ENCODE results near the gene OR52H1. TPM values are rescaled to one million over a fixed set of nuclear protein-coding genes. Genes with fewer than 3 reads are reported as not detected.

Gene OR52H1
- total and polyA plus RNA-seq, 9 of the 15 experiments (the other 6 are each of a cell fraction or from before 2014, with no cell fraction given): 0.15 TPM; not detected in 8

DNA sequence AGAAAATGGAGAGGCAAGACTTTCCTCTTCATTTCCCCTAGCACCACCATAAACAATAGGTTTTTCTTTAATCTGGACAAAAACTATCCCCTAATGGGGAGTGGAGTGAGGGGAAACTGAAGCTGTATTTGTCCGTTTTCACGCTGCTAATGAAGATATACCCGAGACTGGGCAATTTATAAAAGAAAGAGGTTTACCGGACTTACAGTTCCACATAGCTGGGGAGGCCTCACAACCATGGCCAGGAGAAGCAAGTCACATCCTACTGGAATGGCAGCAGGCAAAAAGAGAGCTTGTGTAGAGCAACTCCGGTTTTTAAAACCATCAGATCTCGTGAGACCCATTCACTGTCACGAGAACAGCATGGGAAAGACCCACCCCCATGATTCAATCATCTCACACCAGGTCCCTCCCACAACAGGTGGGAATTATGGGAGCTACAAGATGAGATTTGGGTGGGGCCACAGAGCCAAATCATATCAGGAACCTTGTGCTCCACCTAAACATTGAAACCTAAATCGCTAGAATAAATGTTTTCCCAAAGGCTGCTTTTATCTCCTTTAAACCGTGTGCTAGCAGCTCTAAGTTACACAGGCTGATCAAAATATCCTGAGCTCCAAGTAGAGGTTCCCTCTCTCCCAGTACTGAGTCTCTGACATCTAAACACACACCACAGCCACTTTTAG is 42.8 kb downstream of the OR52H1 start (continued):
- TF ChIP-seq, protein P1, sequence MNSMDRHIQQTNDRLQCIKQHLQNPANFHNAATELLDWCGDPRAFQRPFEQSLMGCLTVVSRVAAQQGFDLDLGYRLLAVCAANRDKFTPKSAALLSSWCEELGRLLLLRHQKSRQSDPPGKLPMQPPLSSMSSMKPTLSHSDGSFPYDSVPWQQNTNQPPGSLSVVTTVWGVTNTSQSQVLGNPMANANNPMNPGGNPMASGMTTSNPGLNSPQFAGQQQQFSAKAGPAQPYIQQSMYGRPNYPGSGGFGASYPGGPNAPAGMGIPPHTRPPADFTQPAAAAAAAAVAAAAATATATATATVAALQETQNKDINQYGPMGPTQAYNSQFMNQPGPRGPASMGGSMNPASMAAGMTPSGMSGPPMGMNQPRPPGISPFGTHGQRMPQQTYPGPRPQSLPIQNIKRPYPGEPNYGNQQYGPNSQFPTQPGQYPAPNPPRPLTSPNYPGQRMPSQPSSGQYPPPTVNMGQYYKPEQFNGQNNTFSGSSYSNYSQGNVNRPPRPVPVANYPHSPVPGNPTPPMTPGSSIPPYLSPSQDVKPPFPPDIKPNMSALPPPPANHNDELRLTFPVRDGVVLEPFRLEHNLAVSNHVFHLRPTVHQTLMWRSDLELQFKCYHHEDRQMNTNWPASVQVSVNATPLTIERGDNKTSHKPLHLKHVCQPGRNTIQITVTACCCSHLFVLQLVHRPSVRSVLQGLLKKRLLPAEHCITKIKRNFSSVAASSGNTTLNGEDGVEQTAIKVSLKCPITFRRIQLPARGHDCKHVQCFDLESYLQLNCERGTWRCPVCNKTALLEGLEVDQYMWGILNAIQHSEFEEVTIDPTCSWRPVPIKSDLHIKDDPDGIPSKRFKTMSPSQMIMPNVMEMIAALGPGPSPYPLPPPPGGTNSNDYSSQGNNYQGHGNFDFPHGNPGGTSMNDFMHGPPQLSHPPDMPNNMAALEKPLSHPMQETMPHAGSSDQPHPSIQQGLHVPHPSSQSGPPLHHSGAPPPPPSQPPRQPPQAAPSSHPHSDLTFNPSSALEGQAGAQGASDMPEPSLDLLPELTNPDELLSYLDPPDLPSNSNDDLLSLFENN (IDR thresholded peaks at IDR 0.05; ENCODE audit: low read depth in 2 of 2, low read length in 2 of 2): 0 out of 4 replicates have a peak, but pooled peaks of 1 of the 2 experiments have one; percentile 56
- peak in 1 of 2 experiments; percentile 93; a peak in 2 of 4 replicates for TF ChIP-seq NONO (IDR thresholded peaks at IDR 0.05; ENCODE audit: low read depth in 2 of 2, low read length in 1 of 2)
- TF ChIP-seq HCFC1 (IDR thresholded peaks at IDR 0.05; ENCODE audit: low read depth, low read length): peak; percentile 39
- peak; percentile 90 for TF ChIP-seq TAF7 (tag; IDR thresholded peaks at IDR 0.05)
- peak; percentile 28; the same call in 1 of the 2 replicates for TF ChIP-seq SIN3B (IDR thresholded peaks at IDR 0.05; ENCODE audit: low read depth)
- peak; percentile 44 for TF ChIP-seq NCOR1 (IDR thresholded peaks at IDR 0.05)
- peak; percentile 67 for TF ChIP-seq MYC (IDR thresholded peaks at IDR 0.05; ENCODE audit: low read depth, low read length)
- no peak for TF ChIP-seq MYC (CRISPR knock-in tag; IDR thresholded peaks at IDR 0.05; ENCODE audit: borderline replicate concordance, low read depth)
- TF ChIP-seq, protein P2, sequence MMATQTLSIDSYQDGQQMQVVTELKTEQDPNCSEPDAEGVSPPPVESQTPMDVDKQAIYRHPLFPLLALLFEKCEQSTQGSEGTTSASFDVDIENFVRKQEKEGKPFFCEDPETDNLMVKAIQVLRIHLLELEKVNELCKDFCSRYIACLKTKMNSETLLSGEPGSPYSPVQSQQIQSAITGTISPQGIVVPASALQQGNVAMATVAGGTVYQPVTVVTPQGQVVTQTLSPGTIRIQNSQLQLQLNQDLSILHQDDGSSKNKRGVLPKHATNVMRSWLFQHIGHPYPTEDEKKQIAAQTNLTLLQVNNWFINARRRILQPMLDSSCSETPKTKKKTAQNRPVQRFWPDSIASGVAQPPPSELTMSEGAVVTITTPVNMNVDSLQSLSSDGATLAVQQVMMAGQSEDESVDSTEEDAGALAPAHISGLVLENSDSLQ (IDR thresholded peaks at IDR 0.05): peak; percentile 85
- TF ChIP-seq POLR2A (conservative IDR thresholded peaks at IDR 0.05): peak; percentile 100
- TF ChIP-seq ATF1 (CRISPR knock-in tag; IDR thresholded peaks at IDR 0.05): no peak
- TF ChIP-seq ATF1 (tag; IDR thresholded peaks at IDR 0.05): peak; percentile 30; the same call in 1 of the 2 replicates
- TF ChIP-seq PML (IDR thresholded peaks at IDR 0.05; ENCODE audit: low read length): peak; percentile 94
- TF ChIP-seq POLR2B (IDR thresholded peaks at IDR 0.05; ENCODE audit: low read depth, partially characterized antibody): peak; percentile 99
- peak; percentile 46 to 72; a peak in 1 of 4 replicates for TF ChIP-seq SIN3A (IDR thresholded peaks at IDR 0.05; ENCODE audit: borderline replicate concordance in 2 of 2, control insufficient read depth in 1 of 2, low read depth in 2 of 2, low read length in 2 of 2)
- TF ChIP-seq, protein P3, sequence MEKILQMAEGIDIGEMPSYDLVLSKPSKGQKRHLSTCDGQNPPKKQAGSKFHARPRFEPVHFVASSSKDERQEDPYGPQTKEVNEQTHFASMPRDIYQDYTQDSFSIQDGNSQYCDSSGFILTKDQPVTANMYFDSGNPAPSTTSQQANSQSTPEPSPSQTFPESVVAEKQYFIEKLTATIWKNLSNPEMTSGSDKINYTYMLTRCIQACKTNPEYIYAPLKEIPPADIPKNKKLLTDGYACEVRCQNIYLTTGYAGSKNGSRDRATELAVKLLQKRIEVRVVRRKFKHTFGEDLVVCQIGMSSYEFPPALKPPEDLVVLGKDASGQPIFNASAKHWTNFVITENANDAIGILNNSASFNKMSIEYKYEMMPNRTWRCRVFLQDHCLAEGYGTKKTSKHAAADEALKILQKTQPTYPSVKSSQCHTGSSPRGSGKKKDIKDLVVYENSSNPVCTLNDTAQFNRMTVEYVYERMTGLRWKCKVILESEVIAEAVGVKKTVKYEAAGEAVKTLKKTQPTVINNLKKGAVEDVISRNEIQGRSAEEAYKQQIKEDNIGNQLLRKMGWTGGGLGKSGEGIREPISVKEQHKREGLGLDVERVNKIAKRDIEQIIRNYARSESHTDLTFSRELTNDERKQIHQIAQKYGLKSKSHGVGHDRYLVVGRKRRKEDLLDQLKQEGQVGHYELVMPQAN (IDR thresholded peaks at IDR 0.05; ENCODE audit: borderline replicate concordance): peak; percentile 20; the same call in 1 of the 2 replicates
- TF ChIP-seq, protein P4, sequence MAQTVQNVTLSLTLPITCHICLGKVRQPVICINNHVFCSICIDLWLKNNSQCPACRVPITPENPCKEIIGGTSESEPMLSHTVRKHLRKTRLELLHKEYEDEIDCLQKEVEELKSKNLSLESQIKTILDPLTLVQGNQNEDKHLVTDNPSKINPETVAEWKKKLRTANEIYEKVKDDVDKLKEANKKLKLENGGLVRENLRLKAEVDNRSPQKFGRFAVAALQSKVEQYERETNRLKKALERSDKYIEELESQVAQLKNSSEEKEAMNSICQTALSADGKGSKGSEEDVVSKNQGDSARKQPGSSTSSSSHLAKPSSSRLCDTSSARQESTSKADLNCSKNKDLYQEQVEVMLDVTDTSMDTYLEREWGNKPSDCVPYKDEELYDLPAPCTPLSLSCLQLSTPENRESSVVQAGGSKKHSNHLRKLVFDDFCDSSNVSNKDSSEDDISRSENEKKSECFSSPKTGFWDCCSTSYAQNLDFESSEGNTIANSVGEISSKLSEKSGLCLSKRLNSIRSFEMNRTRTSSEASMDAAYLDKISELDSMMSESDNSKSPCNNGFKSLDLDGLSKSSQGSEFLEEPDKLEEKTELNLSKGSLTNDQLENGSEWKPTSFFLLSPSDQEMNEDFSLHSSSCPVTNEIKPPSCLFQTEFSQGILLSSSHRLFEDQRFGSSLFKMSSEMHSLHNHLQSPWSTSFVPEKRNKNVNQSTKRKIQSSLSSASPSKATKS (CRISPR knock-in tag; IDR thresholded peaks at IDR 0.05): no peak
- TF ChIP-seq MEIS2 (IDR thresholded peaks at IDR 0.05; ENCODE audit: partially characterized antibody): peak; percentile 49
- TF ChIP-seq ILK (tag; IDR thresholded peaks at IDR 0.05; ENCODE audit: borderline replicate concordance, low read depth): no peak
- peak in 1 of 2 experiments; percentile 34; a peak in 1 of 4 replicates for TF ChIP-seq CSDE1 (IDR thresholded peaks at IDR 0.05)
